ENCODE measurements around the gene MLNR. TPM values are rescaled to one million over a fixed set of nuclear protein-coding genes. Genes with fewer than 3 reads are reported as not detected.
A peak's percentile ranks its signal among the peaks of the same experiment; 100 is the strongest.

The MLNR gene
- polyA plus RNA-seq, 3 donors = not detected

DNA sequence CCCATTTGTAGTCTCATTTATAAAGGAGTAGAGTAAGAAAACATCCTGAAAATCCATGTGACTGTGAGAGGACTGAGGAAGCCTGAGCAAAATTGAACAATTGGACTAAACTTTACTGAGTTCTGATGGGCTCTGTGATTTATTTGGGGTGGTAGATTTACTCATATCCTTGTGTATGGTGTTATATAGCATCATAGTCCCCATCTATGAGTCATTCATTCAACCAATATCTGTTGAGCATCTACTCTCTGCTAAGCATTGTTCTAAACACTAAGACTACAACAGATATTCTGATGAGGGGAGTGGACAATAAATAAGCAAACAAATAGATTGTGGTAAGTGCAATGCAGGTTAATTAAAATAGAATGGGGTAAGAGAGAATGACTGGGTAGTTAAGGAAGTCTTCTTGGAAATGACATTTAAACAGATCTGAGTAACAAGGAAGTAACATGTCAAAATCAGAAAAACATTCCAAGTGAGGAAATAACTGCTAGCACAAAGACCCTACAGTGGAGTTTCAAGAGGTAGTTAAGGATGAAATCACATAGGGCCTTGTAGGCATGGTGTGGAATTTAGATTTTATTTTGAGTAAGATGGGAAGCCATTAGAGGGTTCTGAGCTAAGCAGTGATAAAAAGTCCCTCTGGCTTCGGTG, 36.3 kb upstream of the MLNR start:
- Mint-ChIP-seq H3K9me3 (no peaks in the 10 kb centered on the region), H3K27me3 (ENCODE audit: low read depth in 3 of 3) (no peaks in the 10 kb centered on the region), H3K4me1 (peaks cover 5% of the 10 kb centered on the region), H3K36me3 (peaks cover 42 to 52% of the 10 kb centered on the region in 2 donors), H3K27ac (no peak overlapping the region), H3K4me3 (no peak overlapping the region)
- intact Hi-C loops (cut with micrococcal nuclease) = no loop called here
- H3K36me3 ChIP-seq (replicated peaks in 1 of 2; ENCODE audit: control insufficient read depth in 1 of 2, insufficient read depth in 2 of 2, low read length in 2 of 2) = peaks cover 41 to 73% of the 10 kb centered on the region in 2 donors
- no peaks in the 10 kb centered on the region for H3K79me2 ChIP-seq (ENCODE audit: insufficient read depth, low read length)
- no peak overlapping the region for H3K4me3 ChIP-seq (replicated peaks in 1 of 3; ENCODE audit: low read depth in 2 of 3, low read length in 3 of 3)
- peaks cover 0 to 6% of the 10 kb centered on the region in 2 donors for H3K4me1 ChIP-seq (ENCODE audit: control insufficient read depth in 1 of 2, insufficient read depth in 2 of 2, low read length in 2 of 2)
- TF ChIP-seq, protein P1, sequence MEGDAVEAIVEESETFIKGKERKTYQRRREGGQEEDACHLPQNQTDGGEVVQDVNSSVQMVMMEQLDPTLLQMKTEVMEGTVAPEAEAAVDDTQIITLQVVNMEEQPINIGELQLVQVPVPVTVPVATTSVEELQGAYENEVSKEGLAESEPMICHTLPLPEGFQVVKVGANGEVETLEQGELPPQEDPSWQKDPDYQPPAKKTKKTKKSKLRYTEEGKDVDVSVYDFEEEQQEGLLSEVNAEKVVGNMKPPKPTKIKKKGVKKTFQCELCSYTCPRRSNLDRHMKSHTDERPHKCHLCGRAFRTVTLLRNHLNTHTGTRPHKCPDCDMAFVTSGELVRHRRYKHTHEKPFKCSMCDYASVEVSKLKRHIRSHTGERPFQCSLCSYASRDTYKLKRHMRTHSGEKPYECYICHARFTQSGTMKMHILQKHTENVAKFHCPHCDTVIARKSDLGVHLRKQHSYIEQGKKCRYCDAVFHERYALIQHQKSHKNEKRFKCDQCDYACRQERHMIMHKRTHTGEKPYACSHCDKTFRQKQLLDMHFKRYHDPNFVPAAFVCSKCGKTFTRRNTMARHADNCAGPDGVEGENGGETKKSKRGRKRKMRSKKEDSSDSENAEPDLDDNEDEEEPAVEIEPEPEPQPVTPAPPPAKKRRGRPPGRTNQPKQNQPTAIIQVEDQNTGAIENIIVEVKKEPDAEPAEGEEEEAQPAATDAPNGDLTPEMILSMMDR (IDR thresholded peaks at IDR 0.05) = no peak
- H4K20me1 ChIP-seq (ENCODE audit: insufficient read depth, low read length) = no peaks in the 10 kb centered on the region
- peak overlapping the region in 1 of 2 donors; percentile 29 for H3K27ac ChIP-seq (ENCODE audit: low read depth in 1 of 2, low read length in 2 of 2)
- H3K9me3 ChIP-seq (replicated peaks in 1 of 2; ENCODE audit: control insufficient read depth in 1 of 2, insufficient read depth in 1 of 2, low read length in 2 of 2) = no peaks in the 10 kb centered on the region
- DNase-seq = peak in 2 of 3 donors; percentile 2 to 21
- no peak overlapping the region for H2AFZ ChIP-seq (ENCODE audit: insufficient read depth, low read depth, low read length, poor library complexity, severe bottlenecking)
- no peaks in the 10 kb centered on the region for H3K27me3 ChIP-seq (ENCODE audit: control insufficient read depth in 2 of 2, insufficient read depth in 2 of 2, low read length in 2 of 2)
- 100% methylated on average over 1 of the region's 1 CpG for WGBS (ENCODE audit: insufficient coverage)
- no peak overlapping the region for H3K4me2 ChIP-seq (replicated peaks; ENCODE audit: extremely low read depth, low read length, poor library complexity, severe bottlenecking)
- H3K9ac ChIP-seq (ENCODE audit: insufficient read depth, low read length, poor library complexity, severe bottlenecking) = no peak overlapping the region

DNA sequence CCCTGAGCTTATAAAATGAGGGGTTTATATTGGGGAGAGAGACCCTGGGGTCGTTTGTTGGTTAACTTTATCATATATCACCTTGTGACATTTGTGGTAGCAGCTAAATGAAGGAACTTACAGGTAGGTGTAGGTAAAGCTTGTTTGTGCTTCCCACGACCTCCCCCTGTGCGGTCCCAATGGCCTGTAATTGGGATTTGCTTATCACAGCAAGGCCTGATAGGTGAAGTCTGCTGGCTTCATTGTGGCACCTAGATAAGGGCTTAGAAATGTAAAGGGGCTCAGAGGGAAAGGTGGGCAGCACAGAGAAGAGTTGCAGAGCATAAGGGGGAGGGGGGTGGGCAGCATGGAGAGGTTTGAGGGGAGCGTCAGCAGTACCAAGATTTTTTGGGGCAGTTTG, 35.5 kb upstream of the MLNR start:
- H3K36me3 Mint-ChIP-seq = peaks cover 41 to 55% of the 10 kb centered on the region in 2 donors

More for the DNA sequence above, 35.5 kb upstream of the MLNR start:
- H3K4me3 Mint-ChIP-seq = no peak overlapping the region
- TF ChIP-seq, protein P1 (IDR thresholded peaks at IDR 0.05) = no peak
- DNase-seq = no peak
- no peak overlapping the region for H3K9ac ChIP-seq (ENCODE audit: insufficient read depth, low read length, poor library complexity, severe bottlenecking)
- H3K27ac Mint-ChIP-seq = peak overlapping the region in 3 of 7 donors; percentile 5 to 18 (median 13)
- intact Hi-C loops (cut with micrococcal nuclease) = no loop called here
- peaks cover 41 to 73% of the 10 kb centered on the region in 2 donors for H3K36me3 ChIP-seq (replicated peaks in 1 of 2; ENCODE audit: control insufficient read depth in 1 of 2, insufficient read depth in 2 of 2, low read length in 2 of 2)
- H3K9me3 Mint-ChIP-seq = no peaks in the 10 kb centered on the region
- H2AFZ ChIP-seq (ENCODE audit: insufficient read depth, low read depth, low read length, poor library complexity, severe bottlenecking) = no peak overlapping the region
- no peaks in the 10 kb centered on the region for H4K20me1 ChIP-seq (ENCODE audit: insufficient read depth, low read length)
- peaks cover 0 to 6% of the 10 kb centered on the region in 2 donors for H3K4me1 ChIP-seq (ENCODE audit: control insufficient read depth in 1 of 2, insufficient read depth in 2 of 2, low read length in 2 of 2)
- H3K27me3 Mint-ChIP-seq (ENCODE audit: low read depth in 3 of 3) = no peaks in the 10 kb centered on the region
- H3K9me3 ChIP-seq (replicated peaks in 1 of 2; ENCODE audit: control insufficient read depth in 1 of 2, insufficient read depth in 1 of 2, low read length in 2 of 2) = no peaks in the 10 kb centered on the region
- no peak overlapping the region for H3K4me3 ChIP-seq (replicated peaks in 1 of 3; ENCODE audit: low read depth in 2 of 3, low read length in 3 of 3)
- 100% methylated on average over 3 of the region's 4 CpGs for WGBS (ENCODE audit: insufficient coverage)
- no peaks in the 10 kb centered on the region for H3K79me2 ChIP-seq (ENCODE audit: insufficient read depth, low read length)
- H3K4me1 Mint-ChIP-seq = peaks cover 5% of the 10 kb centered on the region
- H3K27ac ChIP-seq (ENCODE audit: low read depth in 1 of 2, low read length in 2 of 2) = peak overlapping the region in 1 of 2 donors; percentile 29
- no peaks in the 10 kb centered on the region for H3K27me3 ChIP-seq (ENCODE audit: control insufficient read depth in 2 of 2, insufficient read depth in 2 of 2, low read length in 2 of 2)
- no peak overlapping the region for H3K4me2 ChIP-seq (replicated peaks; ENCODE audit: extremely low read depth, low read length, poor library complexity, severe bottlenecking)

Data from CD14-positive monocyte (primary cell).